ENCODE measurements around the gene UCKL1.
A peak's percentile ranks its signal among the peaks of the same experiment; 100 is the strongest.
"Not testable (repeated sequence)": the region's sequence is repeated elsewhere in the genome, so short reads cannot be mapped to it uniquely, and the experiment has no call there.

The UCKL1 gene

DNA sequence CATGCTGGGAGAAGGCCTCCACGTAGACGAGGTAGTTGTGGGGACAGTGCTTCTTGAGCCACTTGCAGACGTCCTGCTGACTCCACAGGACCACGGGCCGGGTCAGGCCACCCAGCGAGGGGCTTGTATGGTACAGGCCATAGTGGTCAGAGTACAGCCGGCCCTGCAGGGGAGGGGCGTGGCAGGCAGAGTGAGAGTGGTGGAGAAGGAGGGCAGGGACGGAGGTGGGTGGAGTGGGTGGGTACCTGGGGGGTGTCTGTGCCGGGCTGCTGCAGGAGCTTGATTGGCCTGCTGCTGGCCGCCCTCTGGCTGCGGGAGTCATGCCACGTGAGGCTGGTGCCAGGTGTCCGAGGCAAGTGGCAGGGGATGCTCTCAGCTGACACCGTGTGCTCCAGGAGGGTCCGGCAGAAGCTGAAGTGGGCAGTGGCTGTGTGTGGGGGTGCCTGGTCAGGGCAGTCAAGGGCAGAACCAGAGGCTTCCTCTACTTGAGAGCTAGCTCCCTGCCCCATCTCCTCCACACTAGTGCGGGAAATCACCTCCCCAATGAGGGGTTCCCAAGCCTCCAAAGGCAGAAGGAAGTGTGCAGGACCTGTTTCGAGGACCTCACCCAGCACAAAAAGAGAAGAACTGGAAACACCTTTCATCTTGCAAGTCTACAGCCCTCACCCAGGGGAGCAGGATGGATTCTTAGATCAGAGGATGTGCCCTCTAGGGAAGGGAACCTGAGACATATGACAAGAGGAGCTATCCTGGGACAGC is 20.9 kb upstream of the UCKL1 start:
- no peak for FAIRE-seq
- DNase-seq (ENCODE audit: insufficient read length, low spot score): peak; percentile 5
- TF ChIP-seq, protein P1, sequence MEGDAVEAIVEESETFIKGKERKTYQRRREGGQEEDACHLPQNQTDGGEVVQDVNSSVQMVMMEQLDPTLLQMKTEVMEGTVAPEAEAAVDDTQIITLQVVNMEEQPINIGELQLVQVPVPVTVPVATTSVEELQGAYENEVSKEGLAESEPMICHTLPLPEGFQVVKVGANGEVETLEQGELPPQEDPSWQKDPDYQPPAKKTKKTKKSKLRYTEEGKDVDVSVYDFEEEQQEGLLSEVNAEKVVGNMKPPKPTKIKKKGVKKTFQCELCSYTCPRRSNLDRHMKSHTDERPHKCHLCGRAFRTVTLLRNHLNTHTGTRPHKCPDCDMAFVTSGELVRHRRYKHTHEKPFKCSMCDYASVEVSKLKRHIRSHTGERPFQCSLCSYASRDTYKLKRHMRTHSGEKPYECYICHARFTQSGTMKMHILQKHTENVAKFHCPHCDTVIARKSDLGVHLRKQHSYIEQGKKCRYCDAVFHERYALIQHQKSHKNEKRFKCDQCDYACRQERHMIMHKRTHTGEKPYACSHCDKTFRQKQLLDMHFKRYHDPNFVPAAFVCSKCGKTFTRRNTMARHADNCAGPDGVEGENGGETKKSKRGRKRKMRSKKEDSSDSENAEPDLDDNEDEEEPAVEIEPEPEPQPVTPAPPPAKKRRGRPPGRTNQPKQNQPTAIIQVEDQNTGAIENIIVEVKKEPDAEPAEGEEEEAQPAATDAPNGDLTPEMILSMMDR (IDR thresholded peaks at IDR 0.05; ENCODE audit: insufficient read depth, missing control alignments): no peak

DNA sequence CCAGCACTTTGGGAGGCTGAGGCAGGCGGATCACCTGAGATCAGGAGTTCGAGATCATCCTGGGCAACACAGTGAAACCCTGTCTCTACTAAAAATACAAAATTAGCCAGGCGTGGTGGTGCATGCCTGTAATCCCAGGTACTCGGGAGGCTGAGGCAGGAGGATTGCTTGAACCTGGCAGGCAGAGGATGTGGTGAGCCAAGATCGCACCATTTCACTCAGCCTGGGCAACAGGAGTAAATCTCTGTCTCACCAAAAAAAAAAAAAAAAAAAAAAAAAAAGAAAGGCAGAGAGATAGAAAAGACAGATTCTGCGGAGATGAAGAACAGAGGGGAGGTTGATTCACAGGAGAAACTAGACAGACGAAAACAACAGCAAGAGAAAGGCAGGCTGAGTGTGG is 20.3 kb upstream of the UCKL1 start:
- not testable (repeated sequence) for DNase-seq (ENCODE audit: insufficient read length, low spot score); FAIRE-seq

DNA sequence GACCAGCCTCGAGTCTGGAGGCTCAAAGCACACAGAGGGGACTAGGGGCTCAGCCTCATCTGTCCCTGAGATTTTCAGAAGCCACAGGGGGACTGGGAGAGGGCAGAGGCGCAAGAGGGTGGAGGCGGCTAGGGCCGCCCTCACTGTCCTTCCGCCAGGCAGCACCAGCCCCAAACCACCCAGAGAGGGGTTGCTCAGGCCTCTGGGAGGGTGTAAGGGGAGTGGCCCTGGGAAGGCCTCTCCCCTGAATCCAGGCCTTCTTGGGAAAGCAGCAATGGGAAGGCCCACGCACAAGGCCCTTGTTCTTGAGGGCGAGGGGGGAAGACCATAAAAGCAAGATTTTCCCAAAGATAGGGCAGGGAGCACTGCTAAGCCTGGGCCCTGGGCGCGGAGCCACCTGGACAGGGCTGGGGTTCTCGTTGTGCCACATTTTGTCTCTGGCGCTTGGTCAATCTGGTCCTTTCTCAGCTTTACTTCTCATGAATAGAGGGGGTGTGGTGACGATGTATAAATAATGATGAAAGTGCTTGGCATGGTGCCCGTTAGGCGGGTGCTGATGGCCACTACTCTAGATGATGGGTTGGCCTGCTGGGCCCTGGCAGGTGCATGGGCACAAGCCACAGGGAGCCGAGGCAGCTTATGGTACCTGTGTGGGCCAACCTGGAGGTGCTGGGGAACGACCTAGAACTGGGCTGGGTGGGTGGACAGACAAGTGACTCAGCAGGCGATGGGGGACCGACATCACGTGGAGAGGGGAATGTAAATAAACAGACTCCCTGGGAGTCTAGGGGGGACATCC is 18.4 kb upstream of the UCKL1 start:
- TF ChIP-seq, protein P1 (IDR thresholded peaks at IDR 0.05; ENCODE audit: insufficient read depth, missing control alignments): no peak
- peak; percentile 10 for DNase-seq (ENCODE audit: insufficient read length, low spot score)
- no peak for FAIRE-seq

DNA sequence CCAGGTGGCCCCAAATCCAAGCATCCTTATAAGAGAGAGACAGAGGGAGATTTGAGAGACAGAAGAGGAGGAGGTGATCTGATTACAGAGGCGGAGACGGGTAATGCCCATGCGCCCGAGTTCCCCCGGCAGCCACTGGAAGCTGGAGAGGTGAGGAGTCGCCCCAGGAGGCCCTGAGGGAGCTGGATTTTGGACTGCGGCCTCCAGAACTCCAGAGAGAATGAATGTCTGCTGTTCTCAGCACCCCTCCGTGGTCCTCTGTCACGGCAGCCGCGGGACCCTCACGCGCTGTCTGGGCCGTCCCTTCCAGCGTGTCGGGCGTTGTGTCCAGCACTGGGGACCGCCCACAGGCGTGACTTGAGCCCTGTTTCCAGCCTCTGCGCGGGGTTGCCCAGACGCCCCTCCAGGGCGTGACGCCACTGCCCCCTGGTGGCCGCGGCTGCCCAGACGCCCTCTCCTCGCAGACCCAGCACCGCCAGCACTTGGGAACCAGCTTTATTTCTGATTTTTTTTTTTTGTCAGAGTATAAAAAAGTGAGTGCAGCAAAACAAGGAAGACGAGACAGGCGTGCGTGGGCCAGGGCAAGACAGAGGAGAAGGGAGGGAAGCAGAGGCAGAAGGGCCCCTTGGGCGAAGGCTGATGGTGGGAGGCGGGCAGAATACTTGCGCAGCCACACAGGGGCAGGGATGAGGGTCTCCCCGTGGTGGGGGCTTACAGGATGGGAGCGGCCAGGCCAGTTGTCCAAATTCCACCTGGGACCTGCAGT is 17.6 kb upstream of the UCKL1 start:
- DNase-seq (ENCODE audit: insufficient read length, low spot score): peak; percentile 88
- TF ChIP-seq, protein P1 (IDR thresholded peaks at IDR 0.05; ENCODE audit: insufficient read depth, missing control alignments): peak; percentile 96
- peak; percentile 64 for FAIRE-seq

DNA sequence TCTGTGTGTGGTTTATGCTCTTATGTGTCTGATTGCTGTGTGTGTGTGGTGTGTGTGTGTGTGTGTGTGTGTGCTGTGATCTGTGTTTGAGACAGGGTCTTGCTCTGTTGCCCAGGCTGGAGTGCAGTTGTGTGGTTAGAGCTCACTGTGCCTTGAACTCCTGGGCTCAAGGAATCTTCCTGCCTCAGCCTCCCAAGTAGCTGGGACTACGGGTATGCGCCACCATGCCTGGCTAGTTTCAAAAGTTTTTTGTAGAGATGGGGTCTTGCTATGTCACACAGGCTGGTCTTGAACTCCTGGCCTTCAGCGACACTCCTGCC is 16.9 kb upstream of the UCKL1 start:
- FAIRE-seq (no peak), DNase-seq (ENCODE audit: insufficient read length, low spot score) (no peak)
- TF ChIP-seq, protein P1 (IDR thresholded peaks at IDR 0.05; ENCODE audit: insufficient read depth, missing control alignments): no peak

DNA sequence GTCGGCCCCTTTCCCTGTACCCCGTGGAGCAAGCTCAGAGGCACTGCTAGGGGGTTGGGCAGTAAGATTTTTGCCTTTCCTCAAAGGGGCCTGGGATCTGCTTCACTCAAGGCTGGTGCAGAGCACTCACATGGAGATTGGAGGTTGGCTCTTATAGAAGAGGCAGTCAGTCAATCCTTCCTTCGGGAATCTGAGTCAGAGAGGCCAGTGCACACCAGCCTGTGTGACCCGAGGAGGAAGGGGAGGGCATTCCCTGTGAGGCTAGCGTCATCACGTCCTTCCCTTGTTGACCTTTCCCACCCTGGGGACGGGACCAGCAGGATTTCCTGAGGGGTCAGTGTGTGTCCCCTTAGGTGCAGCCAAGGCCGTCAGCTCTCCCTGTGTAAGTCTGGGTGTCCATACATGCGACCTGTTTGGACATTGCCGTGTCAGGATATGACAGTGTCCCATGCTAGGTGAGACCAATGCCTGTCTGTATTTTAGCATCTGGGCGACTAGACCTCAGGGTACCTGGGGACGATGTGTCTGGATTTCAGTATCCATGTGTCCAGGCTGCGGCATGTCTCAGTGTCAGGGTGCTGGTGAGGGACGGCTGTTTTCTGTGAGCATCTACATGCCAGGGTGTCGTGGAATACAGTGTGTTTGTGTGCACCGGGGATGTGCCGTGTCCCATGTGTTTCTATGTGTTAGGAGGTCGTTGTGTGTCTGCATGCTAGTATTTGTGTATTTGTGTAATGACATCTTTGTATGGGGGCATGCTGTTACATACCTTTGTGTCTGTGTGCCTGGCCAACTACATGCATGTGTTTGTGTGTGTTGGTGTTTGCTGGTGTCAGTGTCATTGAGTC is 16.3 kb upstream of the UCKL1 start:
- FAIRE-seq (no peak), DNase-seq (ENCODE audit: insufficient read length, low spot score) (peak; percentile 8)
- TF ChIP-seq, protein P1 (IDR thresholded peaks at IDR 0.05; ENCODE audit: insufficient read depth, missing control alignments): no peak

DNA sequence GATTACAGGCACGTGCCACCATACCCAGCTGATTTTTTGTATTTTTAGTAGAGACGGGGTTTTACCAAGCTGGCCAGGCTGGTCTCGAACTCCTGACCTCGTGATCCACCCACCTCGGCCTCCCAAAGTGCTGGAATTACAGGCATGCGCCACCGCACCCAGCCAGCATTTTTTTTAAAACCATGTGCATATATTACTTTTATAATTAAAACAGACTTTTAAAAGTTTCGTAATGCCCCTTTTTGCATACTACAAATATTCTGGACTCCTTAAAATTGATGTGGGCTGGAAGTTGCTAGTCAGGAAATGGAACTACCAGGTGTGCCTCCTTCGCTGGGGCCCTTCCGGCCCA is 15.7 kb upstream of the UCKL1 start:
- DNase-seq (ENCODE audit: insufficient read length, low spot score); FAIRE-seq: not testable (repeated sequence)
